ENCODE results near the gene MRAP.

The MRAP gene

GRCh38 chr21:32298148-32298559 lies 501 bp upstream of the MRAP start:
- in situ Hi-C loops (cut with HindIII; ENCODE audit: low sequenced_read_pairs) = no loop called here
- no peak overlapping the region for H3K4me3 ChIP-seq (ENCODE audit: low read depth, low read length)
- DNase-seq (ENCODE audit: low read depth) = no peak
- TF ChIP-seq CTCF (IDR thresholded peaks at IDR 0.05; ENCODE audit: low read depth, low read length, missing control alignments) = no peak

GRCh38 chr21:32299695-32300094 lies 1.0 kb downstream of the MRAP start:
- TF ChIP-seq CTCF (IDR thresholded peaks at IDR 0.05; ENCODE audit: low read depth, low read length, missing control alignments) = no peak
- no peak overlapping the region for H3K4me3 ChIP-seq (ENCODE audit: low read depth, low read length)
- DNase-seq (ENCODE audit: low read depth) = no peak
- in situ Hi-C loops (cut with HindIII; ENCODE audit: low sequenced_read_pairs) = no loop called here

- no peak for DNase-seq (ENCODE audit: low read depth)
- in situ Hi-C loops (cut with HindIII; ENCODE audit: low sequenced_read_pairs) = no loop called here
- H3K4me3 ChIP-seq (ENCODE audit: low read depth, low read length) = no peak overlapping the region
- no peak for TF ChIP-seq CTCF (IDR thresholded peaks at IDR 0.05; ENCODE audit: low read depth, low read length, missing control alignments)
Observed at GRCh38 chr21:32300117-32300681, 1.5 kb downstream of the MRAP start.

- in situ Hi-C loops (cut with HindIII; ENCODE audit: low sequenced_read_pairs) = no loop called here
- no peak for TF ChIP-seq CTCF (IDR thresholded peaks at IDR 0.05; ENCODE audit: low read depth, low read length, missing control alignments)
- no peak for DNase-seq (ENCODE audit: low read depth)
- no peak overlapping the region for H3K4me3 ChIP-seq (ENCODE audit: low read depth, low read length)
Observed at GRCh38 chr21:32301596-32301995, 2.9 kb downstream of the MRAP start.

GRCh38 chr21:32302560-32302959 lies 3.9 kb downstream of the MRAP start:
- H3K4me3 ChIP-seq (ENCODE audit: low read depth, low read length) = no peak overlapping the region
- DNase-seq (ENCODE audit: low read depth) = no peak
- no peak for TF ChIP-seq CTCF (IDR thresholded peaks at IDR 0.05; ENCODE audit: low read depth, low read length, missing control alignments)
- in situ Hi-C loops (cut with HindIII; ENCODE audit: low sequenced_read_pairs) = no loop called here

GRCh38 chr21:32303385-32303784 lies 4.7 kb downstream of the MRAP start:
- no peak overlapping the region for H3K4me3 ChIP-seq (ENCODE audit: low read depth, low read length)
- in situ Hi-C loops (cut with HindIII; ENCODE audit: low sequenced_read_pairs) = no loop called here
- no peak for TF ChIP-seq CTCF (IDR thresholded peaks at IDR 0.05; ENCODE audit: low read depth, low read length, missing control alignments)
- DNase-seq (ENCODE audit: low read depth) = no peak

GRCh38 chr21:32304998-32305397 lies 6.3 kb downstream of the MRAP start:
- TF ChIP-seq CTCF (IDR thresholded peaks at IDR 0.05; ENCODE audit: low read depth, low read length, missing control alignments) = no peak
- no peak overlapping the region for H3K4me3 ChIP-seq (ENCODE audit: low read depth, low read length)
- DNase-seq (ENCODE audit: low read depth) = no peak
- in situ Hi-C loops (cut with HindIII; ENCODE audit: low sequenced_read_pairs) = no loop called here

Data from astrocyte of the cerebellum (primary cell).